GM23338 (cell line): Measurements from ENCODE around the gene PCDHAC1. TPM values are rescaled to one million over a fixed set of nuclear protein-coding genes. Genes with fewer than 3 reads are reported as not detected.

Experiments used
- ATAC-seq: fragments of 200-7000 bp; cut with Tn5 transposase; 3 replicates; pipeline ENCODE4 v1.9.1; 2020
- DNase-seq: peaks from one replicate; pipeline ENCODE4 v3.0.0-alpha.2; 2015; ENCODE audit warnings: low spot score
- H2AFZ ChIP-seq: fragments of 200-600 bp; sonication (generic); 2 replicates; pipeline ENCODE4 v1.8.0; 2016; ENCODE audit warnings: antibody characterized with exemption, mild to moderate bottlenecking, moderate library complexity
- H3F3A ChIP-seq: fragments of 200-600 bp; sonication (generic); replicated peaks from 2 replicates; pipeline ENCODE4 v1.8.0; 2017; ENCODE audit warnings: antibody characterized with exemption, mixed run types, low read depth
- H3K27ac ChIP-seq: fragments of 200-600 bp; sonication (generic); 2 replicates; pipeline ENCODE4 v1.6.1; 2016; ENCODE audit warnings: low read depth
- H3K27me3 ChIP-seq: fragments of 200-600 bp; sonication (generic); 2 replicates; pipeline ENCODE4 v1.8.0; 2016; ENCODE audit warnings: mild to moderate bottlenecking, mixed run types, moderate library complexity; ENCODE audit not compliant: insufficient read depth
- H3K36me3 ChIP-seq: fragments of 200-600 bp; sonication (generic); 2 replicates; pipeline ENCODE4 v1.8.0; 2016; ENCODE audit warnings: mild to moderate bottlenecking; ENCODE audit not compliant: insufficient read depth
- H3K4me1 ChIP-seq: fragments of 200-600 bp; sonication (generic); 2 replicates; pipeline ENCODE4 v1.8.0; 2016; ENCODE audit warnings: mild to moderate bottlenecking, moderate library complexity; ENCODE audit not compliant: insufficient read depth
- H3K4me2 ChIP-seq: fragments of 200-600 bp; sonication (generic); 2 replicates; pipeline ENCODE4 v1.7.1; 2017; ENCODE audit warnings: mixed run types
- H3K4me3 ChIP-seq: fragments of 200-600 bp; sonication (generic); 2 replicates; pipeline ENCODE4 v1.6.1; 2016; ENCODE audit warnings: mixed run types
- H3K79me2 ChIP-seq: fragments of 200-600 bp; sonication (generic); replicated peaks from 2 replicates; pipeline ENCODE4 v1.8.0; 2017; ENCODE audit warnings: mild to moderate bottlenecking; ENCODE audit not compliant: insufficient read depth
- H3K9me2 ChIP-seq: fragments of 200-600 bp; sonication (generic); 2 replicates; pipeline ENCODE4 v1.8.0; 2017; ENCODE audit not compliant: insufficient read depth
- H4K20me1 ChIP-seq: fragments of 200-600 bp; sonication (generic); replicated peaks from 2 replicates; pipeline ENCODE4 v1.8.0; 2017; ENCODE audit warnings: mild to moderate bottlenecking; ENCODE audit not compliant: insufficient read depth
- H3K27ac Mint-ChIP-seq: 2 replicates; pipeline ENCODE4 v1.8.0; 2020; ENCODE audit warnings: inconsistent platforms, mild to moderate bottlenecking, moderate library complexity, mixed read lengths
- H3K27me3 Mint-ChIP-seq: 3 replicates; pipeline ENCODE4 v1.8.0; 2022; ENCODE audit warnings: low read depth, mild to moderate bottlenecking, moderate library complexity, mixed read lengths, inconsistent platforms; ENCODE audit not compliant: insufficient read depth, poor library complexity
- H3K36me3 Mint-ChIP-seq: 3 replicates; pipeline ENCODE4 v1.8.0; 2021; ENCODE audit warnings: low read depth, mild to moderate bottlenecking, inconsistent platforms, moderate library complexity, mixed read lengths
- H3K4me1 Mint-ChIP-seq: 3 replicates; pipeline ENCODE4 v1.8.0; 2020; ENCODE audit warnings: mild to moderate bottlenecking, inconsistent platforms, mixed read lengths
- H3K4me3 Mint-ChIP-seq: 3 replicates; pipeline ENCODE4 v1.8.0; 2021; ENCODE audit warnings: moderate library complexity, mild to moderate bottlenecking, inconsistent platforms, mixed read lengths
- H3K9me3 Mint-ChIP-seq: 3 replicates; pipeline ENCODE4 v1.8.0; 2020; ENCODE audit warnings: moderate library complexity, mild to moderate bottlenecking, inconsistent platforms, mixed read lengths
- CREB1 ChIP-seq: fragments of 250-450 bp; sonication (Bioruptor Pico); IDR thresholded peaks from 2 replicates; pipeline ENCODE4 v1.5.0; 2020; ENCODE audit warnings: low read depth, mild to moderate bottlenecking, moderate library complexity
- EZH2 ChIP-seq: fragments of 200-600 bp; sonication (generic); IDR thresholded peaks from one replicate; pipeline ENCODE4 v1.8.0; 2017; ENCODE audit warnings: antibody characterized with exemption, mild to moderate bottlenecking, low read depth; ENCODE audit not compliant: unreplicated experiment
- EZH2phosphoT487 ChIP-seq: fragments of 200-600 bp; sonication (generic); IDR thresholded peaks from one replicate; pipeline ENCODE4 v1.8.1; 2018; ENCODE audit warnings: antibody characterized with exemption; ENCODE audit not compliant: unreplicated experiment
- JUNB ChIP-seq: IDR thresholded peaks from one replicate; pipeline ENCODE4 v1.6.1; 2016; ENCODE audit warnings: antibody characterized with exemption; ENCODE audit not compliant: unreplicated experiment
- NANOG ChIP-seq: IDR thresholded peaks from 2 replicates; pipeline ENCODE4 v1.6.1; 2016; ENCODE audit warnings: antibody characterized with exemption, borderline replicate concordance
- POLR2AphosphoS5 ChIP-seq: IDR thresholded peaks from 2 replicates; pipeline ENCODE4 v1.6.1; 2016; ENCODE audit warnings: antibody characterized with exemption, low read depth
- STAT1 ChIP-seq: IDR thresholded peaks from one replicate; pipeline ENCODE4 v1.6.1; 2016; ENCODE audit warnings: antibody characterized with exemption; ENCODE audit not compliant: unreplicated experiment
- ZNF114 ChIP-seq: fragments of 250-450 bp; sonication (Bioruptor Pico); IDR thresholded peaks from 2 replicates; pipeline ENCODE4 v1.5.0; 2020; ENCODE audit warnings: mild to moderate bottlenecking, moderate library complexity
- ZNF331 ChIP-seq: fragments of 250-450 bp; sonication (Bioruptor Pico); IDR thresholded peaks from 2 replicates; pipeline ENCODE4 v1.5.0; 2020; ENCODE audit warnings: low read depth, mild to moderate bottlenecking, moderate library complexity
- ZNF462 ChIP-seq: fragments of 250-450 bp; sonication (Bioruptor Pico); IDR thresholded peaks from 2 replicates; pipeline ENCODE4 v1.5.0; 2020; ENCODE audit warnings: mild to moderate bottlenecking, moderate library complexity
- polyA plus RNA-seq: library from polyadenylated mRNA; unstranded; fragments of >200 nt; fragmentation: Nextera tagmentation; extraction: Ambion mirVana; gene quantifications from 2 replicates; pipeline ENCODE4 v1.2.1, GENCODE V29; 2016
- total RNA-seq: library from RNA; depleted of rRNA; stranded (reverse); fragments of >200 nt; shearing (Covaris generic); gene quantifications from 2 replicates; pipeline ENCODE4 v1.2.3, GENCODE V29; 2014
- TF ChIP-seq, protein P1 (sequence below), 2 experiments: fragments of 200-600 bp in 1 of 2; sonication (generic) in 1 of 2; conservative IDR thresholded peaks; 2 replicates each; pipeline versions ENCODE4 v1.5.1 to v1.6.1; 2016 to 2017; ENCODE audit warnings: antibody characterized with exemption in 2 of 2, low read depth in 2 of 2, mild to moderate bottlenecking in 2 of 2, moderate library complexity in 1 of 2
- TF ChIP-seq, protein P2 (sequence below): IDR thresholded peaks from 2 replicates; pipeline ENCODE4 v1.6.1; 2016; ENCODE audit warnings: antibody characterized with exemption
- TF ChIP-seq, protein P3 (sequence below): IDR thresholded peaks from one replicate; pipeline ENCODE4 v1.6.1; 2018; ENCODE audit warnings: antibody characterized with exemption; ENCODE audit not compliant: unreplicated experiment

PCDHAC1 gene
- total and polyA plus RNA-seq, 2 experiments from 2014 or later, result 0.53 to 12.1 TPM

DNA sequence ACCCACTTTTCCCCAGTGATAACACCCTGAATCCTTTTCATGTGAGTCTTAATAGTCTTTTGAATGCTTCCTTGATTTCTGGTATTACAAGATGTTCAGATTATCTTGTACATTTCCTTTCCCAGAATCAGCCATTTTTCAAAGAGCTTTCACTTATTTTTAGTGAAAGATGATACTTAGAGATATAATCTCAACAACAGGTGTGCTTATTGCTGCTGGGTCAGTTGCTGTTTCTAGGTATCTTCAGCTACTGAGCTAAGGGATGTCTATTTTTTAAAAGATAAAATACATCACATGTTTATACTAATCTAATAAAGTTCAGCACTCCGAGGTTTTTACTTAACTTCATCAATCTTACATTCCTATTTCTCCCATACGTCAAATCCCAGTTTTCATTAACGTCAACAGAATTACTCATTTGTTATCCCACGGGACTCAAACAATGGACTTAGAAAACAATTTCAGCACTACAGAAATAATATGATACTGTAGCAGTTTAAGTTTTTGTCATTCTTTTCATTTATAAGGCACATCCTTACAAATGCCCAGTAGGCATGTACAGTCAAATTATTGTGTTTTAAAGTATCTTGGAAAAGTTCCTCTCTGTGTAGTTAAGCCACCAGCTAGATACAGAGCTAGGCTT is 9.0 kb downstream of the PCDHAC1 start:
- no peaks in the 10 kb centered on the region for H3K9me2 ChIP-seq
- Mint-ChIP-seq H3K9me3 (no peaks in the 10 kb centered on the region), H3K27ac (no peak overlapping the region), H3K4me3 (no peak overlapping the region), H3K27me3 (no peaks in the 10 kb centered on the region), H3K4me1 (no peaks in the 10 kb centered on the region), H3K36me3 (no peaks in the 10 kb centered on the region)
- peaks cover 6% of the 10 kb centered on the region; the same call in 1 of the 2 replicates for H4K20me1 ChIP-seq
- DNase-seq, result no peak
- no peak overlapping the region for H3K27ac ChIP-seq
- no peak overlapping the region for H3K4me2 ChIP-seq
- no peaks in the 10 kb centered on the region for H3F3A ChIP-seq
- ATAC-seq, result no peak
- no peak overlapping the region for H2AFZ ChIP-seq
- no peaks in the 10 kb centered on the region for H3K27me3 ChIP-seq
- TF ChIP-seq JUNB (no peak), NANOG (no peak), POLR2AphosphoS5 (no peak), EZH2phosphoT487 (no peak), CREB1 (no peak), ZNF462 (CRISPR knock-in tag) (no peak), ZNF114 (CRISPR knock-in tag) (no peak), EZH2 (no peak), STAT1 (no peak), ZNF331 (CRISPR knock-in tag) (no peak)
- TF ChIP-seq, protein P1, sequence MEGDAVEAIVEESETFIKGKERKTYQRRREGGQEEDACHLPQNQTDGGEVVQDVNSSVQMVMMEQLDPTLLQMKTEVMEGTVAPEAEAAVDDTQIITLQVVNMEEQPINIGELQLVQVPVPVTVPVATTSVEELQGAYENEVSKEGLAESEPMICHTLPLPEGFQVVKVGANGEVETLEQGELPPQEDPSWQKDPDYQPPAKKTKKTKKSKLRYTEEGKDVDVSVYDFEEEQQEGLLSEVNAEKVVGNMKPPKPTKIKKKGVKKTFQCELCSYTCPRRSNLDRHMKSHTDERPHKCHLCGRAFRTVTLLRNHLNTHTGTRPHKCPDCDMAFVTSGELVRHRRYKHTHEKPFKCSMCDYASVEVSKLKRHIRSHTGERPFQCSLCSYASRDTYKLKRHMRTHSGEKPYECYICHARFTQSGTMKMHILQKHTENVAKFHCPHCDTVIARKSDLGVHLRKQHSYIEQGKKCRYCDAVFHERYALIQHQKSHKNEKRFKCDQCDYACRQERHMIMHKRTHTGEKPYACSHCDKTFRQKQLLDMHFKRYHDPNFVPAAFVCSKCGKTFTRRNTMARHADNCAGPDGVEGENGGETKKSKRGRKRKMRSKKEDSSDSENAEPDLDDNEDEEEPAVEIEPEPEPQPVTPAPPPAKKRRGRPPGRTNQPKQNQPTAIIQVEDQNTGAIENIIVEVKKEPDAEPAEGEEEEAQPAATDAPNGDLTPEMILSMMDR (conservative IDR thresholded peaks at IDR 0.05; ENCODE audit: low read depth in 2 of 2), result no peak
- TF ChIP-seq, protein P2, sequence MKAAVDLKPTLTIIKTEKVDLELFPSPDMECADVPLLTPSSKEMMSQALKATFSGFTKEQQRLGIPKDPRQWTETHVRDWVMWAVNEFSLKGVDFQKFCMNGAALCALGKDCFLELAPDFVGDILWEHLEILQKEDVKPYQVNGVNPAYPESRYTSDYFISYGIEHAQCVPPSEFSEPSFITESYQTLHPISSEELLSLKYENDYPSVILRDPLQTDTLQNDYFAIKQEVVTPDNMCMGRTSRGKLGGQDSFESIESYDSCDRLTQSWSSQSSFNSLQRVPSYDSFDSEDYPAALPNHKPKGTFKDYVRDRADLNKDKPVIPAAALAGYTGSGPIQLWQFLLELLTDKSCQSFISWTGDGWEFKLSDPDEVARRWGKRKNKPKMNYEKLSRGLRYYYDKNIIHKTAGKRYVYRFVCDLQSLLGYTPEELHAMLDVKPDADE, result no peak
- TF ChIP-seq, protein P3, sequence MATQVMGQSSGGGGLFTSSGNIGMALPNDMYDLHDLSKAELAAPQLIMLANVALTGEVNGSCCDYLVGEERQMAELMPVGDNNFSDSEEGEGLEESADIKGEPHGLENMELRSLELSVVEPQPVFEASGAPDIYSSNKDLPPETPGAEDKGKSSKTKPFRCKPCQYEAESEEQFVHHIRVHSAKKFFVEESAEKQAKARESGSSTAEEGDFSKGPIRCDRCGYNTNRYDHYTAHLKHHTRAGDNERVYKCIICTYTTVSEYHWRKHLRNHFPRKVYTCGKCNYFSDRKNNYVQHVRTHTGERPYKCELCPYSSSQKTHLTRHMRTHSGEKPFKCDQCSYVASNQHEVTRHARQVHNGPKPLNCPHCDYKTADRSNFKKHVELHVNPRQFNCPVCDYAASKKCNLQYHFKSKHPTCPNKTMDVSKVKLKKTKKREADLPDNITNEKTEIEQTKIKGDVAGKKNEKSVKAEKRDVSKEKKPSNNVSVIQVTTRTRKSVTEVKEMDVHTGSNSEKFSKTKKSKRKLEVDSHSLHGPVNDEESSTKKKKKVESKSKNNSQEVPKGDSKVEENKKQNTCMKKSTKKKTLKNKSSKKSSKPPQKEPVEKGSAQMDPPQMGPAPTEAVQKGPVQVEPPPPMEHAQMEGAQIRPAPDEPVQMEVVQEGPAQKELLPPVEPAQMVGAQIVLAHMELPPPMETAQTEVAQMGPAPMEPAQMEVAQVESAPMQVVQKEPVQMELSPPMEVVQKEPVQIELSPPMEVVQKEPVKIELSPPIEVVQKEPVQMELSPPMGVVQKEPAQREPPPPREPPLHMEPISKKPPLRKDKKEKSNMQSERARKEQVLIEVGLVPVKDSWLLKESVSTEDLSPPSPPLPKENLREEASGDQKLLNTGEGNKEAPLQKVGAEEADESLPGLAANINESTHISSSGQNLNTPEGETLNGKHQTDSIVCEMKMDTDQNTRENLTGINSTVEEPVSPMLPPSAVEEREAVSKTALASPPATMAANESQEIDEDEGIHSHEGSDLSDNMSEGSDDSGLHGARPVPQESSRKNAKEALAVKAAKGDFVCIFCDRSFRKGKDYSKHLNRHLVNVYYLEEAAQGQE, result no peak
- H3K36me3 ChIP-seq, result no peaks in the 10 kb centered on the region
- no peaks in the 10 kb centered on the region for H3K4me1 ChIP-seq
- H3K79me2 ChIP-seq, result no peaks in the 10 kb centered on the region
- no peak overlapping the region for H3K4me3 ChIP-seq
